ENCODE results near the gene CUEDC2.

Gene CUEDC2

GRCh38 chr10:102397222-102398171 lies 34.9 kb downstream of the CUEDC2 start:
- no peak for TF ChIP-seq CTCF (IDR thresholded peaks at IDR 0.05; ENCODE audit: low read depth, low read length)
- no peak for DNase-seq (ENCODE audit: extremely low read depth, low read depth)

GRCh38 chr10:102396730-102397151 lies 35.6 kb downstream of the CUEDC2 start:
- no peak for DNase-seq (ENCODE audit: extremely low read depth, low read depth)
- no peak for TF ChIP-seq CTCF (IDR thresholded peaks at IDR 0.05; ENCODE audit: low read depth, low read length)

- TF ChIP-seq CTCF (IDR thresholded peaks at IDR 0.05; ENCODE audit: low read depth, low read length), result no peak
- DNase-seq (ENCODE audit: extremely low read depth, low read depth), result no peak
Observed at GRCh38 chr10:102396317-102396650, 36.1 kb downstream of the CUEDC2 start.

- TF ChIP-seq CTCF (IDR thresholded peaks at IDR 0.05; ENCODE audit: low read depth, low read length), result no peak
- DNase-seq (ENCODE audit: extremely low read depth, low read depth), result peak; percentile 63
Observed at GRCh38 chr10:102395400-102396316, 36.7 kb downstream of the CUEDC2 start, which contains the start of gene NFKB2. TSS of gene NFKB2 (plus strand) at chr10:102395705. CDS start at chr10:102395960, 255 bp downstream.

- no peak for TF ChIP-seq CTCF (IDR thresholded peaks at IDR 0.05; ENCODE audit: low read depth, low read length)
Observed at GRCh38 chr10:102394801-102395399, 37.5 kb downstream of the CUEDC2 start.

GRCh38 chr10:102394079-102394800 lies 38.1 kb downstream of the CUEDC2 start:
- DNase-seq (ENCODE audit: extremely low read depth, low read depth), result peak; percentile 79

More at GRCh38 chr10:102394801-102395399, 37.5 kb downstream of the CUEDC2 start:
- no peak for DNase-seq (ENCODE audit: extremely low read depth, low read depth)

More at GRCh38 chr10:102394079-102394800, 38.1 kb downstream of the CUEDC2 start:
- TF ChIP-seq CTCF (IDR thresholded peaks at IDR 0.05; ENCODE audit: low read depth, low read length), result no peak

All from AG09319 (cell line).